GM12873 (cell line): ENCODE data around the gene VAMP5.

Source experiments
- CTCF ChIP-seq: IDR thresholded peaks from 2 replicates; pipeline ENCODE4 v1.5.1; 2012; ENCODE audit warnings: low read depth, mild to moderate bottlenecking, moderate library complexity, low read length, control low read depth; ENCODE audit not compliant: insufficient read depth; ENCODE audit errors: missing control alignments

VAMP5 gene

GRCh38 chr2:85602476-85603234 is 18.4 kb downstream of the VAMP5 start, which contains the start of gene TMEM150A:
Gene TMEM150A, minus strand, starts transcription at chr2:85602698. Its CDS starts 750 bp downstream, at chr2:85601948.
- TF ChIP-seq CTCF, result peak; percentile 39

GRCh38 chr2:85604568-85605339 is 20.5 kb downstream of the VAMP5 start:
- no peak for TF ChIP-seq CTCF

- no peak for TF ChIP-seq CTCF
Measured at GRCh38 chr2:85605406-85606115, 21.3 kb downstream of the VAMP5 start.

GRCh38 chr2:85606116-85606455 is 21.9 kb downstream of the VAMP5 start:
- TF ChIP-seq CTCF, result no peak

GRCh38 chr2:85607268-85608215 is 23.3 kb downstream of the VAMP5 start:
- no peak for TF ChIP-seq CTCF

GRCh38 chr2:85611217-85611704 is 27.0 kb downstream of the VAMP5 start:
- no peak for TF ChIP-seq CTCF
